Middle frontal gyrus (tissue), 1 donor: ENCODE data around the gene RPL15.

Experiments
- DNase-seq: peaks from one replicate; pipeline ENCODE4 v3.0.0-alpha.2; 2015; ENCODE audit warnings: low spot score; ENCODE audit errors: extremely low spot score

Gene RPL15

DNA sequence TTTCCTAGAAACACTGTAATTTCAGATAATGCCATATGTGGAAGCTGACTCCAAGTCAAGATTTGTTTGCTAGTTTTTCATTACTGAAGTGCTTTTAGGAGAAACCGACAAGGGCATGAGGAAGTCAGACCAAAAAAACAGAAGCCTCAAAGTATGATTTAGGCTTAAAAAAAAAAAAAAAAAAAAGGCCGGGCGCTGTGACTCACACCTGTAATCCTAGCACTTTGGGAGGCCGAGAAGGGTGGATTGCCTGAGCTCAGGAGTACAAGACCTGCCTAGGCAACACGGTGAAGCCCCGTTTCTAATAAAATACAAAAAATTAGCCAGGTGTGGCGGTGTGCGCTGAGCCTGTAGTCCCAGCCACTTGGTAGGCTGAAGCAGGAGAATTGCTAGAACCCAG, 11.6 kb downstream of the RPL15 start:
- DNase-seq, result no peak

DNA sequence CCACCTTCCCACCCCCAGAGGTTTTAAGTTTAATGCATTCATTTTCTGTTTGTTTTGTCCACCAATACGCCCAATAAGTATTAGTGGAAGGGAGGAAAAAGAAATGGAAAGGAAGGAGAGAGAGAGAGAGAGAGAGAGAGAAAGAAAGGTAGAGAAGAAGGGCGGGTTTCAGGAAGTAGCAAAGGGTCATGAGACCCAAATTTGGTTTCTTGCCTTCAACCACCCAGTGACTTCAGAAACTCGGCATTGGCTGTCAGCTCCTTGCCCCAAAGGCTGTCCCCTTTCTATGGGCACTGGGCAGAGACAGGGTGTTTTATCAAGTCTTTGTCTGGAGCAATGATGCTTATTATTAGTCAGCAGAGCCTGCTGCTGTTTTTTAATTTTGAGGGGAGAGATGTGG, 14.7 kb downstream of the RPL15 start:
- DNase-seq, result no peak

DNA sequence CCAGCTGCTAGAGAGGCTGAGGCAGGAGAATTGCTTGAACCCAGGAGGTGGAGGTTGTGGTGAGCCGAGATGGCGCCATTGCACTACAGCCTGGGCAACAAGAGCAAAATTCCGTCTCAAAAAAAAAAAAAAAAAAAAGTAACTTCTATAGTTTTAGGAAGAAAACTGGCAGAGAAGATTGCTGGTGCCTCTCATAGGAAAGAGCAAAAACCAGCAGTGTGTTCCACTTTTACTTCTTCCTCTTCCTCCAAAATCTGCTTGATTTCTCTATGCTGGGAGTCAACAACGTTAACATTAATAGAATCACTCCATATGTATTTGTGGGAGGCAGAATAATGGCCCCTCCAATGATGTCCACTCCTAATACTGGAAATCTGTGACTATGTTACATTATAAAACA, 15.6 kb downstream of the RPL15 start:
- no peak for DNase-seq

DNA sequence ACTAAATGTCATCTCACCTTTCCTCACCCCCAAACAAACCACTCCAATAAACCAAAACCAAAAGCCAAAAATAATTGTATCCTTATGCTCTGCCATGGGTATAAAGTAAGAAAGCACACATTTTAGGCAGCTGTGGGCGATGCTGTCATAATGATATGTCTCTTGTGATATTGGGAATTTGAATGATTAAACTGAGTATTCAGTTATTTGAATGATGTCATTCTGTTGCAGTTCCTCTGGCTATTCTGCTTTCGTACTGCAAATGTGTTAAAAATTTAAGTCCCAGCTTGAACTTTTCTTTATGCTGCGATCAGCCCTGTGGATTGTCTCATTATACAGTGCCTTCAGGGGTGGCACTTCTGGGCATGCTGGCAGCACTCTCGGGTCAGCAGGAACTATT, 17.3 kb downstream of the RPL15 start:
- DNase-seq, result no peak

DNA sequence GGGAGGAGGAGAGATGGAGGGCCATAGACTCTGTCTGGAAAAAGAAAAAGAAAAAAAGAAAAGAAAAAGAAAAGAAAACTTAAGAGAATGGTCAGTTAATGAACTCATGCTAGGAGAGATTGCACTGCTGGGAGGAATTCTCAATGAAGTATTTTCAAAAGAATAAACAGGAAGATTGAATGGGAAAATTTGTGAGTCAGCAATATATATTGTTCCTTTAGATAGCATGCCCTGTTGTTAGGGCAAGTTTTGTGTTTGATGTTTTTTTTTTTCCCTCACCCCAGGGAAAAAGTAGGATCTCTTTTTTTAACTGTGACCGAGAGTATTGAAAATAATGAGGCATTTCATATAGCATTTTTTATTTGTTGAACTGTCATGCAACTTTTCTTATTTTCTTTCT, 20.4 kb downstream of the RPL15 start:
- DNase-seq, result no peak

DNA sequence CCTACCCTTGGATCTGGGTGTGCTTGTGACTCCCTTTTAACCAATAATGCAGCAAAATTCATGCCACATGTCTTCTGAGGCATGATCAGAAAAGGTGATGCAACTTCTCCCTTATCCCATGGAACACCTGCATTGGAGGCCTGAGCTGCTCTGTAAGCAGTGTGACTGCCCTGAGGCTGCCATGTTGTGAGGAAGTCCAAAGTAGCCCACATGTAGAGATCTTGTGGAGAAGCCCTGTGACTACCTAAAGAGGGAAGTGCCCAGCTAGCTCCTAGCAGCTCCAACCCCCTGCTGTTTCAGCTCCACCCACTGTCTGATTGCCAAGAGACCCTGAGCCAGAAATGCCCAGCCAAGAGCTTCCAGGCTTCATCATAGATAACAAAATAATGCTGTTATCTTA, 21.8 kb downstream of the RPL15 start:
- no peak for DNase-seq

DNA sequence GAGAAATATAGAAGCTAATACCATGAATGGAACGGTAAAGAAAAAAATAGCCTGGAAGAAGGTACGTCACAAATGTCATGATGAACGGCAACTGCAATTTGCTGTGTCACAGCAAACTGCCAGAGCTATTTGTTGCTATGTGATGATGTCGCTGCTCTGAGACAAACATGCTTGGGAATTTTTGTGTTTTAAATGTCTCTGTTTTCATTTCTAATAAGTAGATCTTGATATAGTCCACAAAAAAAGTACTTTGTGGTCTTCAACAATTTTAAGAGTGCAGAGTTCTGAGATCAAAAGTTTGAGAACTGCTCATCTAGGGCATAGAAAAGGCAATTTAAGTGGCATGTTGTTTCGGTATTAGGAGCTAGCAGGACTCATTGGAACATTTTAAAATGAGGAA, 23.8 kb downstream of the RPL15 start:
- no peak for DNase-seq

DNA sequence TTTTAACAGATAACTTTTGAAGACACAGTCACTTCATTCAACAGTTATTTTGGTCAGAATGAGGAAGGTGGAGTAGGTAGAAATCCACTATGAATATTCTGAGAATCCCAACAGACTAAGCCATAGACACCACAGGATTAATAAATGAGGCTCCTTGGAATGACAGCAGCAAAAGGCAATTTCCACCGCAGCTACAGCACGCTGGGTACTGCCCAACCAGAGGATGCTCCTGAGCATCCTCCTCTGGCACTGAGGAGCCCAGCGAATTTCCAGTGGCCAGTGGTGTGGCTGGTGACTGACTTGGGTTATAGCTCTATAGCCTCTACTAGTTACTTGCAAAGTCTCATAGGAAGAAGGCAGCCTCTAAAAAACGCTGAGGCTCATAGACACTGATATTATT, 24.5 kb downstream of the RPL15 start:
- no peak for DNase-seq

DNA sequence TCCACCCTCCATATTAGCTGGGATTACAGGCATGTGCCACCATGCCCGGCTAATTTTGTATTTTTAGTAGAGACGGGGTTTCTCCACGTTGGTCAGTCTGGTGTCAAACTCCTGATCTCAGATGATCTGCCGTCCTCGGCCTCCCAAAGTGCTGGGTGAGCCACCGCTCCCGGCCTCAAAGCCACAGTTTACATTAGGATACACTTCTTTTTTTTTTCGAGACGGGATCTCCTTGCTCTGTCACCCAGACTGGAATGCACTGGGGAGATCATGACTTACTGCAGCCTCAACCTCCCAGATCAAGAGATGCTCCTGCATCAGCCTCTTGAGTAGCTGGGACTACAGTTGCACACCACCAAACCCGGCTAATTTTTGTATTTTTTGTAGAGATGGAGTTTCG, 25.6 kb downstream of the RPL15 start:
- DNase-seq, result no peak

DNA sequence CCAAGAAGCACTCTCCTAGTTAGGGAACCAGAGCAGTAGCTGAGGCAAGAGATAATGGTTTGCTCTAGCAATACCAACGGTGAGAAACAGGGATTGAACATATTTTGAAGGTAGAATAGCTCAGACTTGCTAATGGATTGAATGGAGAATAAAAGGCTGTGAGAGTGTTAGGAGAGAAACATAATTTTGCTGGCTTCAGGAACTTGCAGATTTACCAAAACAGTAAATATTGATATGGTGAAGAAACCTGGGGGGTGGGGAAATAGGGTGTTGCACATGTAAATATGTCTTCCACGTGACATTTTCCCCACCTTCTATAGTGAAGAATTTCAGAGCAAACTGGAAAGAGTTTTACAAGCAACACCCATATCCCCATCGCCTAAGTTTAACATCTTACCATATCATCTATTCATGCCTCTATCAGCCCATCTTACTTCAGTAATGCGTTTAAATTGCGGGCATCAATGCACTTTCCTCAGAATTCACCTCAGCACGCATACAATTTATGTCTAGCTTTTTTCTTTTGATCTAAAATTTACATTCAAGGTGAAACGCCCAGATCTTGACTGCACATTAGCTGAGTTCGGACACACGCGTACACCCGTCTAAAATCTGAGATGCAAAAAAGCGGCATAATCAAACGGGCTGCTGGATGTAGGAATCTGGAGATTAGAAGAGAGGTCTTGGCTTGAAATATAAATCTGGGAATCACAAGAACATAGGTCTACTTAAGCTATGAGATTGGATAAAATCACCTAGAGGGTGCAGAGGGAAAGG, 27.3 kb downstream of the RPL15 start:
- no peak for DNase-seq

DNA sequence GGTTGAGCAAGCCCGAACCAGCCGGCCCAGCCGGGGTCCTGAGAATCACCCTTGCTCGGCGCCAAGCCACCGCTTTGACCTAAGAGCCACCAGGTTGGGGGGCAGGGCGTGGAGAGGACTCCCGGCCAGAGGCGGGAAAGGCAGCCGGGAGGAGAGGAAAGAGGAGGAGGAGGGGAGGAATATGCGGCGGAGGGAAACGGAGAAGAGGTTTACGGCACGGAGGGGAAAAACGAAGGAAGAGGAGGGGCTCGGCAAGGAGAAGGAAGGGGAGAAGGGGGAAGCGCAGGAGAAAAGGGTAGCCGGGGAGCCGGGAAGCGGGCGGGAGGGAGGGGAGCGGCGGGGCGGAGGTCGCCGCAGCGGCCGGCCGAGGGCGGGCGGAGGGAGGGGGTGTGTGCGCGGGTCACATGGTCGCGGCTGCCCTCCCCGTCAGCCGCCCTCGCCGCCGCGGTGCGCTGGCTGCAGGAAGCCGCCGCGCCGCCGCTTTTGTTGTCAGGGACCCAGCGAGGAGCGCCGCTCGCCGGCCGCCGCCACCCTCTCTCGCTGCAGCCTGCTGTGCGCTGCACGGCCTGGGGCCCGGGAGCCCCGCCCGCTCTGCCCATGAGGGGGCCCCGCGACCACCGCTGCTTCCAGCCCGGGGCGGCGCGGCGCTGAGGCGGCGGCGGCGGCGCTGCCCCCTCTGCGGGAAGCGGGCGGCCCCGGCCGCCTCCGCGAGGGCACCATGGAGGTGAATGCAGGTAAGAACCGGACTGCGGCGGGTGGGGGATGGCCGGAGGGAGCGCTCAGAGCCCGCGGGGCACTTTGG, 28.1 kb downstream of the RPL15 start, which contains the start of gene NR1D2:
TSS of gene NR1D2 (plus strand) at position 426 of the 802 bp plus-strand sequence. CDS start at position 719, 293 bp downstream.
- peak; percentile 70 for DNase-seq

DNA sequence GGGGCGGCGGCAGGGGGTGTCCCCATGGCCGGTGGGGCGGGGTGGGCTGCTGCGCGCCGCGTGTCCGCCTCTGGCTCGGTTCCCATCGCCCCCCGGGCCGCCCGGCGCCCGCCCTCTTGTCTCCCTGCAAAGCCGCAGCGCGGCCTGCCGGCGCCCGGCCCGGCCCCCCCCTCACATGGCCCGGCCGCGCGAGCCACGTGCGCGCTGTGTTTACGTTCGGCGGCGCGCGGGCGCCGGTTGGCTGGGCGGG, 28.7 kb downstream of the RPL15 start:
- no peak for DNase-seq

DNA sequence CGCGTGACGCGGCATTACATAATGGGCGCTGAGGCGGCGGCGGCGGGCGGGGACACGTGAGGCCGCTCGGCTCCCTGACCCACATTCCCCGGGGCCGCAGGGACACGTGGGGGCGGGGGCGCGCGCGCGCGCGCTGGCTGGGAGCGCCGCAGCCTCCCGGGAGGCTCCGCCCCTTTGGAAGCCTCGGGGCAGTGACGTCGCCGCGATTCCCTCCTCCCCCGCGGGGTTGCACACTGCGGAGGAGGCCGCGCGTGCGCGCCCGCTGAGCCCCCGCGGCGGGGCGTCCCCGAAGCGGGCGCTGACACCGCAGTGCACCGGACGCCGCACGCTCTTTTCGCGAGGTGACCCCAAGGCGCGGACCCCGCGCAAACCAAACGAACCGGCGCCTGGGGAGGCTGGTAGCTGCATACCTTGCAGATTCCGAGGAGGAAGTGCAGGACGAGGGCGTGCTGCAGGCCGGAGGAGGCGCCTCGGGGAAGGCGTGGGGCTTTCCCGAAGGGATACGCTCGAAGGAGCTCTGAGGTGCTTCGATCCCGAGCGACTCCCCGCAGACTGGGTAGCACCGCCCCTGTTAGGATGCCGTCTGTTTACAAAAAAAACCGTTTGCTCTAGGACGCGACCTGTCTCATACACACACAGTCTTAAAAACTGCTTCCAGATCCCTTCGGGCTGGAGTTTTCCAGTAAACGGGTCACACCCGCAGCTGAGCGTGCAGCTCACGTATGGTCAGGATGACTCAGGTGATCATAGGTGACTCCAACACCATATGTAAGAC, 29.2 kb downstream of the RPL15 start:
- peak; percentile 94 for DNase-seq

DNA sequence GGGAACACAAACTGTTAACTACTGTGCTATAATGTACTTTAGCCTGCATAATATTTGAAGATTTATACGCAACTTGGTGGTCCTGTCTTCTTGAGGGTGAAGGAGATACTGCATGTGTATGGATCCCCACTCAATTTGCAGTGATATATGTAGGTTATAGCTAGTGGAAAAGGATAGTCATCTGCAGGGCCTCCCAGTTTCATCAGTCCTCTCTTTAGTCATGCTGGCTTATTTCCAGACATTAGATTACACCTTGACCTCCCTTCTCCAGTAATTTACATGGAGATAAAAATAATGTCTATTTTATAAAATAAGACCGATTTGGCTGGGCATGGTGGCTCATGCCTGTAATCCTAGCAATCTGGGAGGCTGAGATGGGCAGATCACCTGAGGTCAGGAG, 31.8 kb downstream of the RPL15 start:
- no peak for DNase-seq

DNA sequence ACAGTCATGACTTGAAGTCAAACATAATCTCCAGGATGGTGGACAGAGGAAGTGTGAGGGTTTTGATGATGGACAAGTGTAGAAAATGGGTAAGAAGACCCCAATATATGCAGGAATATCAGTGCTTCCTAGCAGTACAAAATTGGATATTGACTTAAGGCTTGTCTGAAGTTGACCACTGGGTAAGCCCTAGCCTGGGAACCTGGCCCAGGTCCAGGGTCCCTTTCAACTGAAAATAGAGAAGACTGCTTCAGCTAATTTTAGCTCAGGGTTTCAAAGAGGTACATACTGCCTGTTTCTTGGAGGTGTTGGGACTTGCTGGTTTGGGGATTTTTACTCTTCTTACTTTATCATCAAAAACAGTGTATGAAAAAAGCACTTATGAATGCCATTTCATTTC, 32.9 kb downstream of the RPL15 start:
- no peak for DNase-seq

DNA sequence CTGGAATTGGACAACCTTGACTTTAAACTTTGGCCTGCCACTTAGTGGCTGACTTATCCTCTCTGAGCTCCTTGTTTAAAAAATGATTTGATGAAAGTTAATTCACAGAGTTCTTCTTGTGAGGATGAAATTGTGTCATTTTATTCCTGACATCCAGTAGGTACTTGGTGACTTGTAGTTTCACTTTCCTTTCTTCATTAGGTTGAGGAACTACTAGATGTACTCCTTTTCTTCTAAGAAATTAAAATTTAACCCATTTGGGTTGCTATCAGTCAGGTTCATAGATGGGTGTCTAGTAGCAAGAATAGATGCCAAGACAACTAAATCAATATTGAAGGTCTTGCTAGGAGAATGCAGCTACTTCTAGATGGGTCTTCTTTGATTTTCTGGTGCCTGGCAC, 33.4 kb downstream of the RPL15 start:
- DNase-seq, result no peak

DNA sequence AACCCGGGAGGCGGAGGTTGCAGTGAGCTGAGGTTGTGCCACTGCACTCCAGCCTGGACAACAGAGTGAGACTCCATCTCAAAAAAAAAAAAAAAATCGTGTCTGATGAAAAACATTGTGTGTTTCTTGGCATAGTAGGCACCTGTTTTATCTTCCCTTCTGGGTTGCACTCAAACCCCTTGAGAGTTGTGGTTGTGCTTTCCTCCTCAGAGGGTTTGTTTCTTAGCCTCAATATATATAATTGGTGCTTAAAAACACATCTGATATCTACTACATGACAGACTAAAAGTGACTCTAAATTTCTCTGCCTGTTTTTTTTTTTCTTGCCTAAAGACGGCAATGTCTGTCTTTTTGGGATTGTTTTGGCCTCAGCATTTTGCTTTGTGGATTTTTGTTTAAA, 35.7 kb downstream of the RPL15 start:
- DNase-seq, result no peak

DNA sequence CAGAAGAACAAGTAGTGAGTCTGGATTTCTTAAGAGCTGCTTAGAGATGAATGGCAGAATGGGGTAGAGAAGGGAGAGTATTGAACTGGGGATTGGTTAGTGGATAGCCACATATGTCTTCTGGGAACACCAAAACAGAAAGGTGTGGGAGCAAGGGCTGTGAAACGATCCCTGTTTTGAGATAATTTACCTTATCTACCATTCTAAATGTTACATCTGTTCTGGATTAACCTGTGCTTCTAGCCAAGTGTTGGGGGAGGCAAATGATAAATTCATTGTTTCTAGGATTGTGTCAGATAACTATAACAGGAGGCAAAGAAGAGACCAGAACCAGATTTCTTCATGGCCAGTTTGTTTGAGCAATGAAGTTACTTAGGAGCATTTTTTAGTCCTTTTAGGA, 36.6 kb downstream of the RPL15 start:
- no peak for DNase-seq

DNA sequence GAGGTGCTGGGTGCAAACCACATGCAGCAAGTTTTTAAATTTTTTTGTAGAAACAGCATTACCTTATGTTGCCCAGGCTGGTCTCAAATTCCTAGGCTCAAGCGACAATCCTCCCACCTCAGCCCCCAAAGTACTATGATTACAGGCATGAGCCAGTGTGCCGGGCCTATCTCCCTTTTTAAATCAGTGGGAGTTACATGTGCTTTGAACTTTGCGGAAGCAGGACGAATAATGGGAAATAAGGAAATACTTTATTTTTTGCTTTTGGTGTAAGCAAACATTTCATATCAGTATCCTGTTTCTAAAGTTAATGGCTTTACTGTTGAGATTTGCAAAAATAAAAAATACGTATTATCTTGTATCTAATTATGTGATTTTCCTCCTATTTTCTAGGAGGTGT, 37.2 kb downstream of the RPL15 start:
- no peak for DNase-seq

DNA sequence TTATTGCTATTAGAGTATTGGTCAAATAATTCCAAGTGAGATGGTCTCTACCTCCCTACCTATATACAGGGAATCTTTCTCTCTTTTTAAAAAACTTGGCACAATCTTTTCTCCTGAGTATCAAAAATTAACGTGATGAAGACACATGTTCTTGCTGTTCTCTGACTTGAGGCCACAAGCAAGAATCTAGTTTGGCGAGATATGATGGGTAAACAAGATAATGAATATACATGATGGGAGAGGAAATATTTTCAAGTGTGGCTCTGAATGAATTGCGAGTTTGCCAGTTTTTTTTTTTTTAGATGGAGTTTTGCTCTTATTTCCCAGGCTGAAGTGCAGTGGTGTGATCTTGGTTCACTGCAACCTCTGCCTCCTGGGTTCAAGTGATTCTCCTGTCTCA, 39.8 kb downstream of the RPL15 start:
- no peak for DNase-seq

DNA sequence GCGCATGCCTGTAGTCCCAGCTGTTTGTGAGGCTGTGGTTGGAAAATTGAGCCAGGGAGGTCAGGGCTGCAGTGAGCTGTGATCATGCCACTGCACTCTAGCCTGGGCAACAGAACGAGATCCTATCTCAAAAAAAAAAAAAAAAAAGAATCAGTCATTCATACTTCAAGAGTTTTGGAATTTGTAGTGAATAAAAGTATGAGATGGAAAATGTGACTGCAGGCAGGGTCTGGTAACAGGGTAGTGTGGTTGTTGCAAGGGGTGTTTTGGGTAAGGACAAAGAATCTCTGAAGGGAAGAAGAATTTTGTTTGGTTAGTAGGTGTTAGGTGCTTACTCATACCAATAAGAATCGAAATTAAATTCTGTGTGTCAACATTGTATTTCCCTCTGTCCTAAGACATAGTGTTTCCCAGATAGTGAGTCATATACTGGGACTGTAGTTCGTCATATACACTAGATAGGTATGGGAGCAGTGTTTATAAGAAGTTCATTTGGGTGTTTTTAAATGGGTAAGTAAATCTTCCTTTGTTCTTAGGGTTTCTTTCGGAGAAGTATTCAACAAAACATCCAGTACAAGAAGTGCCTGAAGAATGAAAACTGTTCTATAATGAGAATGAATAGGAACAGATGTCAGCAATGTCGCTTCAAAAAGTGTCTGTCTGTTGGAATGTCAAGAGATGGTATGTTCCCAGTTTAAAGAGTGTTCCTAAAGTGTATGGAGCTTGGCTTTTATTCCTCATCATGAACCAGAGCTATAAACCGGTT, 42.4 kb downstream of the RPL15 start:
- DNase-seq, result no peak

DNA sequence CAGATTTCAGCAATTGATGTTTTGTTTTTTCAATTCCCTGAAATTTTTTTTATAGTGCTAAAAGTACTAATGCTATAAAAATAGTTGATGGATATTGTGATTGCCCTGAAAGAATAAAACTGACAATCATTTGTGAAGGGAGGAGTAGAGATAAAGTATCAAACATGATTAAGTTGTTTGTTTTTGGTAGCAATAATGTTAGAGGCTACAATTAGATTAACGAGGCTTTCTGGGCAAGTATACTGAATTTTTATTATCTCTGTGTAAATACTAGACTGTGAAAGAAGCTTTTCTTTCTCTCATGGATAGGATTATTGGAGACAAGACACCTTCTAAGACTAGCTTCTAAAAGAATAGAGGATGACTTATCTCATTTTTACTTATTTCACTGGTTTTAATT, 43.7 kb downstream of the RPL15 start:
- DNase-seq, result no peak
